Endothelial cell of umbilical vein (primary cell): Measurements from ENCODE around the gene CDK5RAP2. TPM values are rescaled to one million over a fixed set of nuclear protein-coding genes. Genes with fewer than 3 reads are reported as not detected.

ENCODE experiments used
- BruUV-seq: library from RNA; stranded (reverse); fragments of 400-500 nt; replicated peaks from 2 replicates; lab custom pipeline; 2021; lab: Mats Ljungman, UMichigan
- CTCF ChIA-PET: fragments of 300-600, 350-600 bp; sonication (Branson Sonifier 250); formaldehyde crosslinking; loops from one replicate; lab custom pipeline; 2021; ENCODE audit warnings: antibody characterized with exemption, inconsistent platforms; lab: Charles Lee
- POLR2A ChIA-PET: fragments of 300-600, 350-600 bp; sonication (Branson Sonifier 250); formaldehyde crosslinking; loops from one replicate; lab custom pipeline; 2021; ENCODE audit warnings: antibody characterized with exemption, inconsistent platforms; lab: Charles Lee
- DNase-seq: peaks from one replicate; pipeline ENCODE4 v3.0.0-alpha.2; 2011; ENCODE audit warnings: low read depth, low spot score
- FAIRE-seq: peaks from 2 replicates; lab custom pipeline; 2011; peaks lifted over from hg19 to GRCh38; lab: Jason Lieb, UNC
- H2AFZ ChIP-seq: 2 replicates; pipeline ENCODE4 v1.6.0; 2012; ENCODE audit warnings: low read depth, low read length, control low read depth, inconsistent platforms
- H3K27ac ChIP-seq: 2 replicates; pipeline ENCODE4 v1.5.1; 2011; ENCODE audit warnings: low read depth, mild to moderate bottlenecking, control low read depth, low read length, moderate library complexity; ENCODE audit not compliant: insufficient read depth
- H3K27me3 ChIP-seq, 2 experiments: 2 replicates each; pipeline versions ENCODE4 v1.6.0 to v1.6.1; 2011; ENCODE audit warnings: low read length in 2 of 2, mixed read lengths in 1 of 2; ENCODE audit not compliant: control insufficient read depth in 2 of 2, insufficient read depth in 2 of 2
- H3K36me3 ChIP-seq, 2 experiments: 2 replicates in 1 of 2; 3 replicates in 1 of 2; pipeline ENCODE4 v1.5.1; 2011; ENCODE audit warnings: low read length in 2 of 2, mild to moderate bottlenecking in 1 of 2, moderate library complexity in 1 of 2; ENCODE audit not compliant: control insufficient read depth in 2 of 2, insufficient read depth in 2 of 2; ENCODE audit errors: extremely low read depth in 1 of 2
- H3K4me1 ChIP-seq: 3 replicates; pipeline ENCODE4 v1.5.1; 2011; ENCODE audit warnings: mild to moderate bottlenecking, low read length; ENCODE audit not compliant: control insufficient read depth, insufficient read depth; ENCODE audit errors: extremely low read depth
- H3K4me2 ChIP-seq: 2 replicates; pipeline ENCODE4 v1.6.1; 2011; ENCODE audit warnings: low read length, control low read depth, mixed read lengths; ENCODE audit not compliant: insufficient read depth
- H3K4me3 ChIP-seq, 3 experiments: fragments of 200-600 bp in 1 of 3; sonication (generic), shearing (Covaris generic) in 1 of 3; replicated peaks in 1 of 3; 2 replicates each; pipeline ENCODE4 v1.5.1; 2011 to 2016; ENCODE audit warnings: control low read depth in 3 of 3, low read length in 3 of 3, mild to moderate bottlenecking in 2 of 3, inconsistent platforms in 1 of 3, low read depth in 1 of 3, moderate library complexity in 1 of 3; ENCODE audit not compliant: insufficient read depth in 1 of 3
- H3K79me2 ChIP-seq: 2 replicates; pipeline ENCODE4 v1.6.0; 2012; ENCODE audit warnings: low read length, inconsistent platforms; ENCODE audit not compliant: control insufficient read depth, insufficient read depth
- H3K9ac ChIP-seq: replicated peaks from 2 replicates; pipeline ENCODE3; 2011; ENCODE audit warnings: low read length, control low read depth; ENCODE audit not compliant: insufficient read depth; ENCODE audit errors: extremely low read depth
- H3K9me1 ChIP-seq: replicated peaks from 3 replicates; pipeline ENCODE4 v1.6.0; 2011; ENCODE audit warnings: mild to moderate bottlenecking, low read length; ENCODE audit not compliant: control insufficient read depth, insufficient read depth; ENCODE audit errors: extremely low read depth
- H3K9me3 ChIP-seq: replicated peaks from 2 replicates; pipeline ENCODE4 v1.5.1; 2012; ENCODE audit warnings: low read length, inconsistent platforms; ENCODE audit not compliant: control insufficient read depth, insufficient read depth
- H4K20me1 ChIP-seq: replicated peaks from 2 replicates; pipeline ENCODE3; 2011; ENCODE audit warnings: mild to moderate bottlenecking, low read length; ENCODE audit not compliant: control insufficient read depth, insufficient read depth; ENCODE audit errors: extremely low read depth
- CTCF ChIP-seq, 2 donors: IDR thresholded peaks; 1 replicate in 1 of 2; 2 replicates in 1 of 2; pipeline ENCODE4 v1.5.1; 2011; ENCODE audit warnings: low read length in 2 of 2, mild to moderate bottlenecking in 2 of 2, moderate library complexity in 2 of 2, control low read depth in 1 of 2, inconsistent platforms in 1 of 2, low read depth in 1 of 2; ENCODE audit not compliant: insufficient read depth in 1 of 2; ENCODE audit errors: extremely low read depth in 1 of 2
- EZH2 ChIP-seq: IDR thresholded peaks from 2 replicates; pipeline ENCODE4 v1.6.1; 2012; ENCODE audit warnings: borderline replicate concordance, low read depth, mild to moderate bottlenecking, moderate library complexity, low read length, inconsistent platforms; ENCODE audit not compliant: severe bottlenecking
- FOS ChIP-seq: IDR thresholded peaks from 2 replicates; pipeline ENCODE4 v1.6.1; 2011; ENCODE audit warnings: mild to moderate bottlenecking, low read length, moderate library complexity, borderline replicate concordance; ENCODE audit not compliant: insufficient read depth
- GATA2 ChIP-seq: IDR thresholded peaks from 2 replicates; pipeline ENCODE4 v1.7.0; 2011; ENCODE audit warnings: low read depth, mild to moderate bottlenecking, moderate library complexity, mixed read lengths, low read length; ENCODE audit not compliant: insufficient read length, insufficient read depth
- JUN ChIP-seq: IDR thresholded peaks from 2 replicates; pipeline ENCODE4 v1.6.1; 2011; ENCODE audit warnings: borderline replicate concordance, low read depth; ENCODE audit not compliant: insufficient read length, insufficient read depth
- MAX ChIP-seq: IDR thresholded peaks from 2 replicates; pipeline ENCODE4 v1.6.1; 2011; ENCODE audit not compliant: insufficient read depth, insufficient read length
- MYC ChIP-seq: IDR thresholded peaks from one replicate; pipeline ENCODE4 v1.6.1; 2011; ENCODE audit warnings: mild to moderate bottlenecking, low read depth, low read length
- POLR2A ChIP-seq: IDR thresholded peaks from 2 replicates; pipeline ENCODE4 v1.6.1; 2012; ENCODE audit warnings: low read depth, mild to moderate bottlenecking, control low read depth, low read length
- POLR2AphosphoS5 ChIP-seq: IDR thresholded peaks from 2 replicates; pipeline ENCODE4 v1.6.1; 2012; ENCODE audit warnings: low read depth, mild to moderate bottlenecking, control low read depth, low read length, moderate library complexity; ENCODE audit not compliant: insufficient read depth
- dilution Hi-C: fragments of 300-500 bp; cut with MboI; formaldehyde crosslinking; loops from one replicate; pipeline ENCODE4 v1.15.0; 2019; ENCODE audit warnings: low sequenced_read_pairs; ENCODE audit not compliant: extremely low pct_ligation_motif_present
- intact Hi-C: fragments of 100-400 bp; cut with micrococcal nuclease; formaldehyde crosslinking; loops from one replicate; pipeline ENCODE4 v1.10.0; 2022
- polyA plus RNA-seq, 4 experiments: library from polyadenylated mRNA; depleted of rRNA in 3 of 4; stranded (reverse) in 3 of 4; unstranded in 1 of 4; fragments of >200 nt; gene quantifications; 2 replicates each; pipeline versions ENCODE4 v1.2.1 to v1.2.3, GENCODE V29; 2011 to 2012; ENCODE audit warnings: missing spikeins in 1 of 4
- total RNA-seq: library from RNA; stranded (reverse); gene quantifications from 2 replicates; pipeline ENCODE4 v1.2.3, GENCODE V29; 2021

Gene CDK5RAP2
- total and polyA plus RNA-seq, 2 donors (not counting 3 experiments of a cell fraction or from before 2014, with no cell fraction given) = 17.5 to 56.7 TPM

GRCh38 chr9:120567081-120567480 is 12.9 kb downstream of the CDK5RAP2 start:
- FAIRE-seq = no peak
- CTCF ChIA-PET = no interaction called here
- dilution Hi-C loops = no loop called here

More at GRCh38 chr9:120567081-120567480, 12.9 kb downstream of the CDK5RAP2 start:
- intact Hi-C loops = no loop called here
- Histone ChIP-seq H2AFZ (no peak overlapping the region), H3K9ac (no peak overlapping the region), H3K4me2 (no peak overlapping the region), H3K79me2 (peaks cover 14% of the 10 kb centered on the region), H4K20me1 (no peaks in the 10 kb centered on the region), H3K36me3 (peaks cover 12 to 14% of the 10 kb centered on the region in 2 experiments), H3K4me3 (no peak overlapping the region), H3K4me1 (no peaks in the 10 kb centered on the region), H3K27me3 (no peaks in the 10 kb centered on the region), H3K9me1 (no peaks in the 10 kb centered on the region), H3K27ac (no peak overlapping the region), H3K9me3 (no peaks in the 10 kb centered on the region)
- DNase-seq = no peak
- BruUV-seq = no TSS peak
- TF ChIP-seq EZH2 (no peak), FOS (no peak), JUN (no peak), POLR2AphosphoS5 (no peak), CTCF (IDR thresholded peaks at IDR 0.05; ENCODE audit: extremely low read depth in 1 of 2, insufficient read depth in 1 of 2, low read depth in 1 of 2, low read length in 2 of 2) (no peak), POLR2A (no peak), MYC (no peak), GATA2 (no peak), MAX (no peak)
- POLR2A ChIA-PET = interaction anchor here (0.6 kb wide), 1 partner anchor 148 kb away, joined by 6 read pairs; no protein-coding TSS in a partner anchor
